ENCODE measurements around the gene CHAC2.
"Not testable (repeated sequence)": the region's sequence is repeated elsewhere in the genome, so short reads cannot be mapped to it uniquely, and the experiment has no call there.

CHAC2 gene

GRCh38 chr2:53757206-53757605 lies 10.4 kb upstream of the CHAC2 start:
- H3K4me3 ChIP-seq (ENCODE audit: low read depth, low read length); H3K9ac ChIP-seq (ENCODE audit: low read length); H2AFZ ChIP-seq (ENCODE audit: insufficient read depth, low read length, poor library complexity); H3K36me3 ChIP-seq (ENCODE audit: control insufficient read depth in 1 of 2, insufficient read depth in 2 of 2, low read length in 2 of 2); H3K23ac ChIP-seq (ENCODE audit: low read length); H3K14ac ChIP-seq (ENCODE audit: low read length); H3K27me3 ChIP-seq (ENCODE audit: insufficient read depth, low read length); H3K79me2 ChIP-seq (ENCODE audit: control insufficient read depth, insufficient read depth, low read length, poor library complexity); H2BK120ac ChIP-seq (ENCODE audit: insufficient read depth, low read length, poor library complexity); H3K9me3 ChIP-seq (ENCODE audit: insufficient read depth, low read depth, low read length); H2BK5ac ChIP-seq (ENCODE audit: low read depth, low read length, poor library complexity); H3K4ac ChIP-seq (ENCODE audit: low read depth, low read length); H4K91ac ChIP-seq (ENCODE audit: low read depth, low read length); H3K4me2 ChIP-seq (ENCODE audit: low read length); H3K79me1 ChIP-seq (ENCODE audit: low read length); H3K4me1 ChIP-seq (ENCODE audit: control insufficient read depth in 1 of 2, insufficient read depth in 2 of 2, low read length in 2 of 2); H4K8ac ChIP-seq (ENCODE audit: low read depth, low read length); H3K18ac ChIP-seq (ENCODE audit: low read length); DNase-seq; H2AK5ac ChIP-seq (ENCODE audit: low read length); H2BK12ac ChIP-seq (ENCODE audit: low read length); H3K27ac ChIP-seq (ENCODE audit: low read depth, low read length); H4K12ac ChIP-seq (ENCODE audit: low read depth, low read length): not testable (repeated sequence)
- WGBS (ENCODE audit: extremely low coverage, insufficient coverage, insufficient read length), result no CpG with 5 or more reads among the region's 14 CpGs

GRCh38 chr2:53765767-53766166 lies 1.8 kb upstream of the CHAC2 start:
- H2BK120ac ChIP-seq (ENCODE audit: insufficient read depth, low read length, poor library complexity), result no peak overlapping the region
- no peak overlapping the region for H3K4me3 ChIP-seq (ENCODE audit: low read depth, low read length)
- no peak for DNase-seq
- no peaks in the 10 kb centered on the region for H3K27me3 ChIP-seq (ENCODE audit: insufficient read depth, low read length)
- no peak overlapping the region for H3K9ac ChIP-seq (ENCODE audit: low read length)
- H2AK5ac ChIP-seq (ENCODE audit: low read length), result no peak overlapping the region
- no peak overlapping the region for H3K18ac ChIP-seq (ENCODE audit: low read length)
- H3K23ac ChIP-seq (ENCODE audit: low read length), result no peak overlapping the region
- peaks cover 3% of the 10 kb centered on the region for H3K79me2 ChIP-seq (ENCODE audit: control insufficient read depth, insufficient read depth, low read length, poor library complexity)
- H3K4me2 ChIP-seq (ENCODE audit: low read length), result no peak overlapping the region
- peaks cover 5 to 6% of the 10 kb centered on the region in 2 experiments for H3K36me3 ChIP-seq (ENCODE audit: control insufficient read depth in 1 of 2, insufficient read depth in 2 of 2, low read length in 2 of 2)
- no peak overlapping the region for H3K27ac ChIP-seq (ENCODE audit: low read depth, low read length)
- H4K8ac ChIP-seq (ENCODE audit: low read depth, low read length), result no peak overlapping the region
- no peak overlapping the region for H3K4ac ChIP-seq (ENCODE audit: low read depth, low read length)
- H4K91ac ChIP-seq (ENCODE audit: low read depth, low read length), result no peak overlapping the region
- no CpG with 5 or more reads among the region's 1 CpG for WGBS (ENCODE audit: extremely low coverage, insufficient coverage, insufficient read length)
- no peaks in the 10 kb centered on the region for H3K9me3 ChIP-seq (ENCODE audit: insufficient read depth, low read depth, low read length)
- no peaks in the 10 kb centered on the region for H3K79me1 ChIP-seq (ENCODE audit: low read length)
- H4K12ac ChIP-seq (ENCODE audit: low read depth, low read length), result no peak overlapping the region
- no peak overlapping the region for H2BK5ac ChIP-seq (ENCODE audit: low read depth, low read length, poor library complexity)
- H3K4me1 ChIP-seq (ENCODE audit: control insufficient read depth in 1 of 2, insufficient read depth in 2 of 2, low read length in 2 of 2), result no peaks in the 10 kb centered on the region
- H2BK12ac ChIP-seq (ENCODE audit: low read length), result no peak overlapping the region
- H2AFZ ChIP-seq (ENCODE audit: insufficient read depth, low read length, poor library complexity), result no peak overlapping the region
- no peak overlapping the region for H3K14ac ChIP-seq (ENCODE audit: low read length)

GRCh38 chr2:53768242-53768542 lies 588 bp downstream of the CHAC2 start:
- Histone ChIP-seq H3K4me2 (ENCODE audit: low read length) (peak overlapping the region; percentile 97), H2AK5ac (ENCODE audit: low read length) (no peak overlapping the region), H2BK5ac (ENCODE audit: low read depth, low read length, poor library complexity) (no peak overlapping the region), H3K4me1 (ENCODE audit: control insufficient read depth in 1 of 2, insufficient read depth in 2 of 2, low read length in 2 of 2) (no peaks in the 10 kb centered on the region), H3K79me1 (ENCODE audit: low read length) (no peaks in the 10 kb centered on the region), H3K4me3 (ENCODE audit: low read depth, low read length) (peak overlapping the region; percentile 90), H2BK120ac (ENCODE audit: insufficient read depth, low read length, poor library complexity) (no peak overlapping the region), H3K14ac (ENCODE audit: low read length) (no peak overlapping the region), H3K36me3 (ENCODE audit: control insufficient read depth in 1 of 2, insufficient read depth in 2 of 2, low read length in 2 of 2) (peaks cover 2% of the 10 kb centered on the region in 2 experiments), H3K9me3 (ENCODE audit: insufficient read depth, low read depth, low read length) (no peaks in the 10 kb centered on the region), H4K91ac (ENCODE audit: low read depth, low read length) (peak overlapping the region; percentile 10), H2AFZ (ENCODE audit: insufficient read depth, low read length, poor library complexity) (peak overlapping the region; percentile 98), H3K18ac (ENCODE audit: low read length) (peak overlapping the region; percentile 49), H4K8ac (ENCODE audit: low read depth, low read length) (peak overlapping the region; percentile 61), H2BK12ac (ENCODE audit: low read length) (no peak overlapping the region), H4K12ac (ENCODE audit: low read depth, low read length) (peak overlapping the region; percentile 83), H3K79me2 (ENCODE audit: control insufficient read depth, insufficient read depth, low read length, poor library complexity) (peaks cover 3% of the 10 kb centered on the region), H3K27ac (ENCODE audit: low read depth, low read length) (no peak overlapping the region), H3K27me3 (ENCODE audit: insufficient read depth, low read length) (no peaks in the 10 kb centered on the region), H3K23ac (ENCODE audit: low read length) (no peak overlapping the region), H3K4ac (ENCODE audit: low read depth, low read length) (no peak overlapping the region), H3K9ac (ENCODE audit: low read length) (peak overlapping the region; percentile 89)
- DNase-seq, result no peak
- WGBS (ENCODE audit: extremely low coverage, insufficient coverage, insufficient read length), result no CpG with 5 or more reads among the region's 12 CpGs

GRCh38 chr2:53769318-53769945 lies 1.8 kb downstream of the CHAC2 start:
- no peak overlapping the region for H2BK120ac ChIP-seq (ENCODE audit: insufficient read depth, low read length, poor library complexity)
- no peak overlapping the region for H3K18ac ChIP-seq (ENCODE audit: low read length)
- no CpG with 5 or more reads among the region's 15 CpGs for WGBS (ENCODE audit: extremely low coverage, insufficient coverage, insufficient read length)
- H3K79me1 ChIP-seq (ENCODE audit: low read length), result no peaks in the 10 kb centered on the region
- H4K12ac ChIP-seq (ENCODE audit: low read depth, low read length), result no peak overlapping the region
- no peak overlapping the region for H3K4me2 ChIP-seq (ENCODE audit: low read length)
- no peak overlapping the region for H3K23ac ChIP-seq (ENCODE audit: low read length)
- no peak overlapping the region for H4K91ac ChIP-seq (ENCODE audit: low read depth, low read length)
- no peaks in the 10 kb centered on the region for H3K27me3 ChIP-seq (ENCODE audit: insufficient read depth, low read length)
- no peak overlapping the region for H2BK5ac ChIP-seq (ENCODE audit: low read depth, low read length, poor library complexity)
- no peak overlapping the region for H2BK12ac ChIP-seq (ENCODE audit: low read length)
- H3K36me3 ChIP-seq (ENCODE audit: control insufficient read depth in 1 of 2, insufficient read depth in 2 of 2, low read length in 2 of 2), result no peaks in the 10 kb centered on the region
- H3K4ac ChIP-seq (ENCODE audit: low read depth, low read length), result no peak overlapping the region
- H3K14ac ChIP-seq (ENCODE audit: low read length), result no peak overlapping the region
- H3K79me2 ChIP-seq (ENCODE audit: control insufficient read depth, insufficient read depth, low read length, poor library complexity), result peaks cover 3% of the 10 kb centered on the region
- no peak overlapping the region for H4K8ac ChIP-seq (ENCODE audit: low read depth, low read length)
- no peak overlapping the region for H3K27ac ChIP-seq (ENCODE audit: low read depth, low read length)
- no peaks in the 10 kb centered on the region for H3K4me1 ChIP-seq (ENCODE audit: control insufficient read depth in 1 of 2, insufficient read depth in 2 of 2, low read length in 2 of 2)
- DNase-seq, result no peak
- H2AK5ac ChIP-seq (ENCODE audit: low read length), result no peak overlapping the region
- no peak overlapping the region for H3K9ac ChIP-seq (ENCODE audit: low read length)
- H2AFZ ChIP-seq (ENCODE audit: insufficient read depth, low read length, poor library complexity), result no peak overlapping the region
- no peak overlapping the region for H3K4me3 ChIP-seq (ENCODE audit: low read depth, low read length)
- H3K9me3 ChIP-seq (ENCODE audit: insufficient read depth, low read depth, low read length), result no peaks in the 10 kb centered on the region
